GM19438 (cell line): ENCODE data around the gene CDC42EP5.
A peak's percentile ranks its signal among the peaks of the same experiment; 100 is the strongest.
"Not testable (repeated sequence)": the region's sequence is repeated elsewhere in the genome, so short reads cannot be mapped to it uniquely, and the experiment has no call there.

ENCODE experiments used
- ATAC-seq: cut with Tn5 transposase; IDR thresholded peaks from one replicate; pipeline ENCODE4 v1.9.1; 2021; ENCODE audit warnings: low read depth; ENCODE audit not compliant: unreplicated experiment

The CDC42EP5 gene

GRCh38 chr19:54451331-54451871 is 21.7 kb downstream of the CDC42EP5 start:
- no peak for ATAC-seq

DNA sequence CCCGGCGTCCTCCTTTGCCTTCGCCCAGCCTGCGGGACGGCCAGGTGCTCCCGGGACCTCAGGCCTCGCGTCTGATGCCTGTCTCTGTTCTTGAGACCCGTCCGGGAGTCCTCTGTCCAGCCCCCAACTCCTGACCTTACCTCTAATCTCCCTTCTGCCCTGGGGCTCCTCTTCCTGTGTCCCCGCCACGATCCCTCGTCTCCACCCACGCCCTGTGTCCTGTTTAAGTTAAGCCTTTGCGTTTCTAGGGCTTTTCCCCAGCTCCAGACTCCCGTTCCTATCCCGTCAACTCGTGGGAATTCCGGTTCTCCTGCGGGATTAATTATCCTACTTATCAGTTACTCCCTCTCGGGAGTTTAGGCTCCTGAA is 23.4 kb downstream of the CDC42EP5 start:
- no peak for ATAC-seq

GRCh38 chr19:54448774-54449700 is 24.1 kb downstream of the CDC42EP5 start, which contains the start of gene LENG8:
LENG8 (plus strand) TSS chr19:54449199; CDS start chr19:54451345, 2,146 bp downstream.
- peak; percentile 83 for ATAC-seq

DNA sequence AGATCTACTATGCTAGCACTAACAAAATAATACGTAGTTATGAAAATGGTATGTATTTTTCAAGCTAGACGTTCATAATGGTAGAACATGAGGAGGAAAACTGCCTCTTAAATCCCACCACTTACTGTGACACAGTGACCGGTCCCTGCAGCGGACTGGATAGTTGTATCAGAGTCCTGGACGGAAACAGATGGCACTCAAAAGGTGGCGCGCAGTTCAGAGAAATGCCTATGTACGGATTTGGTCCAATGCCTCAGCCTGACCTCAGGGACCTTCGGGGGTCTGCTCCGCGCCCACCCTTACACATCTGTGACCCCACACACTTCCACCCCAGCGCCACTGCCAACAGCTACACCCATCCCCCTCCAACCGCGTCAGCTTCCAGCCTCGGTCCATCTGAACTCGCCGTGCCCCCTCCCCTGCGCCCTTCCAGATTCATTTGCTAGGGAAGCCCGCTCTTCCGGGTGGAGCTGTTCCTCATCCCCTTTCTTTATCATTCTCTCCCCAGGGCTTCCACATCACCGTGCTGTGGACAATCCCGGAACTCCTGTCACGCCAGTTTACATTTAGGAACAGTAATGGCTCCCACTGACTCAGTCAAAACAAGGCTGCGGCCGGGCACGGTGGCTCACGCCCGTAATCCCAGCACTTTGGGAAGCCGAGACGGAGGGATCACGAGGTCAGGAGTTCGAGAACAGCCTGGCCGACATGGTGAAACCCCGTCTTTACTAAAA is 24.9 kb downstream of the CDC42EP5 start:
- ATAC-seq, result peak; percentile 16

- ATAC-seq, result not testable (repeated sequence)
Observed at GRCh38 chr19:54446349-54446748, 26.7 kb downstream of the CDC42EP5 start.

DNA sequence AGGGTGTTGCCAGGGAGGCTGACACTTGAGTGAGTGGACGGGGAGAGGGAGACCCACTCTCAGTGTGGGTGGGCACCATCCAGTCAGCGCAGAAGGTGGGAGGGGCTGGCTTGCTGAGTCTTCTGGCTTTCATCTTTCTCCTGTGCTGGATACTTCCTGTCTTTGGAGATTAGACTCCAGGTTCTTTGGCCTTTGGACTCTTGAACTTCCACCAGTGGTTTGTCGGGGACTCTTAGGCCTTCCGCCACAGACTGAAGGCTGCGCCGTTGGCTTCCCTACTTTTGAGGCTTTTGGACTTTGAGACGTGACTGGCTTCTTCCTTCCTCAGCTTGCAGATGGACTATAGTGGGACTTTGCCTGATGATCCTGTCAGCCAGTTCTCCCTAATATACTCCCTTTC is 28.4 kb downstream of the CDC42EP5 start:
- no peak for ATAC-seq

GRCh38 chr19:54440641-54441040 is 32.5 kb downstream of the CDC42EP5 start:
- ATAC-seq, result no peak

DNA sequence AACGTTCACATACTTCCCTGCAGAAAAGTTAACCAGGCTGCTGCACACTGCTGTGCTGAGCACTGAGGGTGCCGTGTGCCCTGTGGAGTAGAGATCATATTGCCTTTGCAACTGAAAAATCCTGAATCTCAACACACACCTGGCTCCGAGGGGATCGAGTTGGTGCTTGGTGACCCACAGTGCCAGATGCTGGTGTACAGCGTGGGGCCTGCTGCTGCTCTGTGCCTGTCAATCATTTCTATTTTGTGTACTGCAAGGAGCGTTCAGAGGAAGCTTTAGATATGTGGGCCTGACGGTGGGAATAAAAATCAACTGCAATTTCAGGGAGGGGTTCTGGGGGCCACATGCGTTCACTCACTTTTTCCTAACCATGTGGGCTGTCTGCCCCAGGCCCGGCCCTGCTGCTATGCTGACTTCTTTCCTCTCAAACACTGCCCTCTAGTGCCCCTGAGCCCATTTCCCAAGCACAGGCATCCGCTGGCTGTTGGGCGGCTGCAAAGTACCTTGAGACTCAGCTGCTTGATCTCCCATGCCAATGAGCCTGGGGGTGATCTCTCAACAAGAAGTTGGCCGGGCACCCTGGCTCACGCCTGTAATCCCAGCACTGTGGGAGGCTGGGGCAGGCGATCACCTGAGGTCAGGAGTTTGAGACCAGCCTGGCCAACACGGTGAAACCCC is 33.8 kb downstream of the CDC42EP5 start:
- no peak for ATAC-seq

DNA sequence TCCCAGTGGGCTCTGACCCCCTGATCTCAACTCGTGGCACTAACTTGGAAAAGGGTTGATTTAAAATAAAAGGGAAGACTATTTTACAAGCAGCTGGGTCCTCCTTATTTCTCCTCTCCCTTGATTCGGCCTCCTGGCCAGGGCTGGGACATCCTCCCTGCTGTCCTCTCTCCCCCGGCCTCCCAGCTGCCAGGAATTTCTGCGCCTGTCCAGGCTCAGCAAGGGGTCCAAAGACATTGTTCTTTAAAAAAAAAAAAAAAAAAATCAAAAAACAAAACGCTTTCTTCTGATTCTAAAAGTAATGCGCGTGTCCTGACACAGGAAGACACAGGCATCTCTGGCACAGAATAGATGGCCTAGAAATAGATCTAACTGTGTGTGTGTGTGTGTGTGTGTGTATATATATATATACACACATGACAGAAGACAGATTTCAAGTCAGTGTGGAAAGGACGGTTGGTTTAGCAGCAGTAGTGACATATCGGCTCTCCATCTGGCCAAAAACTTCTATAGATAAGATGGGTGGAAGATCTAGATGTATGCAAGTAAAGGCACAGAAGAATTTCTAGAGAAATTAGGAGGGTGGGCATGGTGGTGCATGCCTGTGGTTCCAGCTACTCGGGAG is 36.4 kb downstream of the CDC42EP5 start:
- ATAC-seq, result no peak

GRCh38 chr19:54436031-54436523 is 37.0 kb downstream of the CDC42EP5 start:
- ATAC-seq, result no peak

GRCh38 chr19:54435551-54436016 is 37.5 kb downstream of the CDC42EP5 start:
- ATAC-seq, result no peak

- no peak for ATAC-seq
Observed at GRCh38 chr19:54434873-54435214, 38.3 kb downstream of the CDC42EP5 start.

- no peak for ATAC-seq
Observed at GRCh38 chr19:54434112-54434872, 38.8 kb downstream of the CDC42EP5 start.

DNA sequence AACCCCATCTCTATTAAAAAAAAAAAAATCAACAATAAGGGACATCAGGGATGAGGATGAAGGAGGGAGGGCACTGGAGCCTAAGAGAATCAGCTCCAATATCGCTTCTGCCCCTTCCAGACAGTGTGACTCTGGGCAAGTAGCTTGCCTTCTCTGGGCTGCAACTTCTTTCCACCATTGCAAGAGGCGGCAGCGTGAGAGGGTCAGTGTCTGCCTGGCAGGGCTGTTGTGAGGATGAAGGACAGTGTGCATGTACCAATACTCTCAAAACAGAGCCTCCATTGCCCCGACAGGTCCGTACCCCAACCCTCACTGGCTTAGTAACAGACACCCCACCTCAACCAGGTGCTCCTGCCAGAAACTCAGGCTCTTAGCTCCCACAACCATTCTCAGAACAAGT is 39.4 kb downstream of the CDC42EP5 start:
- ATAC-seq, result no peak

DNA sequence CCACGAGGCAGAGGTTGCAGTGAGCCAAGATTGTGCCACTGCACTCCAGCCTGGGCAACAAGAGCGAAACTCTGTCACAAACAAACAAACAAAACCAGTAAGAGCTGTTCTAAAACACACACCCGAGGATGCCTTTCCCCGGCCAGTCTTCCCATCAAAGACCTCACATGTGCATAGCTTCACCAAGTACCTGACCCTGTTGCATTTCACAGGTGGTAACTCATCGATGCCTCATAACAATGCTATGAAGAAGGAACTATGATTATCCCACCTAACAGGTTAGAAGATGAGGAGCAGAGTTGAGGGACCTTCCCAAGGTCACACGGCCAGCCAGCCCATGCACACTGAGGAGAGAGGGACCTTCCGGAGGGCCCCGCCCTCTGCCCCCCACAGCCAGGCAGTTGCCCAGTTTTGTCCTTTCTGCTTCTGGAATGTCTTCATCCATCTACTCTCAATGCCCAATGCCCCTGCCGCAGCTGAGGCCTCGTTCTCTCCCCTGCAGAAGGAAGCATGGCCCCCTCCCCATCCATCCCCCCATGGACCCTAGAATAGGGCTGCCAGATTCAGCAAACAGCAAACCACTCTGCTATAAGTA is 40.9 kb downstream of the CDC42EP5 start:
- no peak for ATAC-seq

GRCh38 chr19:54431255-54431838 is 41.7 kb downstream of the CDC42EP5 start:
- ATAC-seq, result no peak

- no peak for ATAC-seq
Observed at GRCh38 chr19:54430306-54431254, 42.5 kb downstream of the CDC42EP5 start.
